Mesenchymal stem cell (in vitro differentiated cells and primary cell): ENCODE measurements around the gene BCL2L15.

Experiments used
- DNase-seq: peaks from one replicate; pipeline ENCODE4 v3.0.0-alpha.2; 2013
- H2AFZ ChIP-seq: one replicate; pipeline ENCODE4 v1.6.1; 2013; ENCODE audit warnings: low read depth, mild to moderate bottlenecking, control low read depth, inconsistent platforms, low read length, moderate library complexity
- H2AK5ac ChIP-seq: 2 replicates; pipeline ENCODE4 v1.6.1; 2013; ENCODE audit warnings: low read length, moderate library complexity, mild to moderate bottlenecking, inconsistent platforms; ENCODE audit not compliant: severe bottlenecking
- H2BK120ac ChIP-seq: one replicate; pipeline ENCODE4 v1.6.1; 2013; ENCODE audit warnings: low read depth, mild to moderate bottlenecking, inconsistent platforms, low read length, moderate library complexity
- H2BK12ac ChIP-seq, 2 experiments: one replicate each; pipeline ENCODE4 v1.6.1; 2013; ENCODE audit warnings: inconsistent platforms in 2 of 2, low read length in 2 of 2, mild to moderate bottlenecking in 2 of 2, moderate library complexity in 2 of 2, control low read depth in 1 of 2
- H2BK15ac ChIP-seq: one replicate; pipeline ENCODE4 v1.6.1; 2013; ENCODE audit warnings: mild to moderate bottlenecking, low read depth, inconsistent platforms; ENCODE audit not compliant: poor library complexity, severe bottlenecking
- H2BK5ac ChIP-seq: 2 replicates; pipeline ENCODE4 v1.6.1; 2013; ENCODE audit warnings: low read depth, mild to moderate bottlenecking, low read length, control low read depth, inconsistent platforms; ENCODE audit not compliant: poor library complexity, severe bottlenecking
- H3K14ac ChIP-seq, 2 experiments: one replicate each; pipeline ENCODE4 v1.6.1; 2013; ENCODE audit warnings: inconsistent platforms in 2 of 2, low read length in 2 of 2, control low read depth in 1 of 2, mild to moderate bottlenecking in 1 of 2, moderate library complexity in 1 of 2
- H3K18ac ChIP-seq, 2 experiments: one replicate each; pipeline ENCODE4 v1.6.1; 2013; ENCODE audit warnings: inconsistent platforms in 2 of 2, low read length in 2 of 2, control low read depth in 1 of 2, low read depth in 1 of 2, mild to moderate bottlenecking in 1 of 2
- H3K23ac ChIP-seq, 2 experiments: one replicate each; pipeline ENCODE4 v1.6.1; 2013; ENCODE audit warnings: inconsistent platforms in 2 of 2, low read length in 2 of 2, mild to moderate bottlenecking in 2 of 2, moderate library complexity in 2 of 2, control low read depth in 1 of 2
- H3K27ac ChIP-seq: 2 replicates; pipeline ENCODE4 v1.5.1; 2013; ENCODE audit warnings: mild to moderate bottlenecking, moderate library complexity, low read length, control low read depth, inconsistent platforms; ENCODE audit not compliant: poor library complexity, severe bottlenecking
- H3K27me3 ChIP-seq, 2 experiments: 2 replicates each; pipeline versions ENCODE4 v1.6.1 to v1.7.0; 2013; ENCODE audit warnings: low read length in 2 of 2, mild to moderate bottlenecking in 2 of 2, moderate library complexity in 2 of 2, control low read depth in 1 of 2, inconsistent platforms in 1 of 2; ENCODE audit not compliant: control insufficient read depth in 1 of 2, insufficient read depth in 1 of 2
- H3K36me3 ChIP-seq, 2 experiments: 2 replicates each; pipeline versions ENCODE4 v1.6.1 to v1.7.0; 2013; ENCODE audit warnings: low read length in 2 of 2, control low read depth in 1 of 2, inconsistent platforms in 1 of 2, low read depth in 1 of 2, mild to moderate bottlenecking in 1 of 2; ENCODE audit not compliant: insufficient read depth in 2 of 2, control insufficient read depth in 1 of 2
- H3K4ac ChIP-seq, 2 experiments: one replicate each; pipeline ENCODE4 v1.6.1; 2013; ENCODE audit warnings: inconsistent platforms in 2 of 2, low read length in 2 of 2, mild to moderate bottlenecking in 2 of 2, moderate library complexity in 2 of 2, control low read depth in 1 of 2, low read depth in 1 of 2
- H3K4me1 ChIP-seq: 2 replicates; pipeline ENCODE4 v1.6.1; 2013; ENCODE audit warnings: low read depth, low read length, control low read depth; ENCODE audit not compliant: control insufficient read depth, insufficient read depth
- H3K4me2 ChIP-seq: 2 replicates; pipeline ENCODE4 v1.6.1; 2013; ENCODE audit warnings: low read length, mild to moderate bottlenecking, inconsistent platforms; ENCODE audit not compliant: poor library complexity, severe bottlenecking
- H3K4me3 ChIP-seq, 2 experiments: 2 replicates each; pipeline versions ENCODE4 v1.5.1 to v1.7.0; 2013; ENCODE audit warnings: low read length in 2 of 2, mild to moderate bottlenecking in 2 of 2, control low read depth in 1 of 2, low read depth in 1 of 2; ENCODE audit not compliant: insufficient read depth in 1 of 2
- H3K79me1 ChIP-seq: replicated peaks from 2 replicates; pipeline ENCODE4 v1.6.1; 2013; ENCODE audit warnings: mild to moderate bottlenecking, control low read depth, low read length, inconsistent platforms; ENCODE audit not compliant: poor library complexity, severe bottlenecking
- H3K9ac ChIP-seq: 2 replicates; pipeline ENCODE4 v1.7.0; 2013; ENCODE audit warnings: mild to moderate bottlenecking, low read length, moderate library complexity
- H3K9me3 ChIP-seq: 2 replicates; pipeline ENCODE4 v1.7.0; 2013; ENCODE audit warnings: mild to moderate bottlenecking, low read length; ENCODE audit not compliant: control insufficient read depth
- H4K8ac ChIP-seq: one replicate; pipeline ENCODE4 v1.6.1; 2013; ENCODE audit warnings: inconsistent platforms, mild to moderate bottlenecking, low read length, moderate library complexity
- H4K91ac ChIP-seq: one replicate; pipeline ENCODE4 v1.6.1; 2013; ENCODE audit warnings: mild to moderate bottlenecking, low read length, inconsistent platforms
- WGBS: methylation state at CpG from one replicate; pipeline ENCODE4 v1.1.7; 2013; ENCODE audit warnings: mixed read lengths; 5-methylcytosine and 5-hydroxymethylcytosine counted together

BCL2L15 gene

GRCh38 chr1:113916974-113917373 is 29.6 kb upstream of the BCL2L15 start:
- DNase-seq, result no peak
- H3K4ac ChIP-seq, result no peak overlapping the region
- no peak overlapping the region for H3K9ac ChIP-seq
- no peak overlapping the region for H3K27ac ChIP-seq
- H2AK5ac ChIP-seq, result no peak overlapping the region
- H2BK12ac ChIP-seq, result no peak overlapping the region
- H3K79me1 ChIP-seq, result peaks cover 5% of the 10 kb centered on the region
- H3K18ac ChIP-seq, result no peak overlapping the region
- H3K4me1 ChIP-seq, result peaks cover 6% of the 10 kb centered on the region
- no peak overlapping the region for H4K8ac ChIP-seq
- H3K14ac ChIP-seq, result no peak overlapping the region
- no peaks in the 10 kb centered on the region for H3K9me3 ChIP-seq
- no peak overlapping the region for H2BK120ac ChIP-seq
- H4K91ac ChIP-seq, result no peak overlapping the region
- H3K27me3 ChIP-seq, result peaks cover 0 to under 1% of the 10 kb centered on the region in 2 experiments
- peaks cover 4 to 5% of the 10 kb centered on the region in 2 experiments for H3K36me3 ChIP-seq
- no peak overlapping the region for H3K4me2 ChIP-seq
- H3K23ac ChIP-seq, result no peak overlapping the region
- H2BK5ac ChIP-seq, result no peak overlapping the region
- WGBS, result 97% methylated on average over 5 of the region's 5 CpGs
- H2BK15ac ChIP-seq, result no peak overlapping the region
- no peak overlapping the region for H3K4me3 ChIP-seq
- H2AFZ ChIP-seq, result no peak overlapping the region

GRCh38 chr1:113913887-113914664 is 26.7 kb upstream of the BCL2L15 start:
- WGBS, result 98% methylated on average over 4 of the region's 5 CpGs
- no peak overlapping the region for H3K23ac ChIP-seq
- no peak overlapping the region for H3K9ac ChIP-seq
- no peak overlapping the region for H4K8ac ChIP-seq
- H3K18ac ChIP-seq, result no peak overlapping the region
- no peak overlapping the region for H2AFZ ChIP-seq
- H4K91ac ChIP-seq, result no peak overlapping the region
- peaks cover 13% of the 10 kb centered on the region for H3K79me1 ChIP-seq
- no peak overlapping the region for H2BK120ac ChIP-seq
- no peak for DNase-seq
- H2BK12ac ChIP-seq, result no peak overlapping the region
- no peak overlapping the region for H2BK5ac ChIP-seq
- peaks cover 15 to 28% of the 10 kb centered on the region in 2 experiments for H3K36me3 ChIP-seq
- no peaks in the 10 kb centered on the region for H3K27me3 ChIP-seq
- H3K4me1 ChIP-seq, result peaks cover 6% of the 10 kb centered on the region
- H2BK15ac ChIP-seq, result no peak overlapping the region
- H3K9me3 ChIP-seq, result no peaks in the 10 kb centered on the region
- H3K27ac ChIP-seq, result no peak overlapping the region
- H2AK5ac ChIP-seq, result peak overlapping the region; percentile 69
- no peak overlapping the region for H3K4me3 ChIP-seq
- H3K4me2 ChIP-seq, result no peak overlapping the region
- H3K4ac ChIP-seq, result no peak overlapping the region
- no peak overlapping the region for H3K14ac ChIP-seq

GRCh38 chr1:113913312-113913668 is 25.9 kb upstream of the BCL2L15 start:
- H2BK5ac ChIP-seq, result no peak overlapping the region
- H3K4me3 ChIP-seq, result no peak overlapping the region
- H2AK5ac ChIP-seq, result peak overlapping the region; percentile 47
- no peak overlapping the region for H2BK120ac ChIP-seq
- no peak for DNase-seq
- H3K4me2 ChIP-seq, result no peak overlapping the region
- H3K18ac ChIP-seq, result no peak overlapping the region
- H3K23ac ChIP-seq, result no peak overlapping the region
- H3K79me1 ChIP-seq, result peaks cover 13% of the 10 kb centered on the region
- H4K8ac ChIP-seq, result no peak overlapping the region
- H3K4me1 ChIP-seq, result peaks cover 6% of the 10 kb centered on the region
- no peak overlapping the region for H2BK12ac ChIP-seq
- H2AFZ ChIP-seq, result no peak overlapping the region
- H3K4ac ChIP-seq, result no peak overlapping the region
- H2BK15ac ChIP-seq, result no peak overlapping the region
- peaks cover 19 to 36% of the 10 kb centered on the region in 2 experiments for H3K36me3 ChIP-seq
- no peak overlapping the region for H4K91ac ChIP-seq
- no peak overlapping the region for H3K9ac ChIP-seq
- WGBS, result 87% methylated on average over 2 of the region's 3 CpGs
- no peak overlapping the region for H3K14ac ChIP-seq
- H3K9me3 ChIP-seq, result no peaks in the 10 kb centered on the region
- H3K27me3 ChIP-seq, result no peaks in the 10 kb centered on the region
- H3K27ac ChIP-seq, result peak overlapping the region; percentile 35

- Histone ChIP-seq H3K27ac (peak overlapping the region; percentile 75), H3K4ac (no peak overlapping the region), H3K79me1 (peaks cover 16% of the 10 kb centered on the region), H3K27me3 (no peaks in the 10 kb centered on the region), H4K91ac (no peak overlapping the region), H3K36me3 (peaks cover 22 to 41% of the 10 kb centered on the region in 2 experiments), H3K23ac (no peak overlapping the region), H2BK120ac (no peak overlapping the region), H2AK5ac (no peak overlapping the region), H3K14ac (no peak overlapping the region), H3K9ac (no peak overlapping the region), H3K9me3 (no peaks in the 10 kb centered on the region), H3K18ac (no peak overlapping the region), H4K8ac (no peak overlapping the region), H2BK5ac (peak overlapping the region; percentile 86), H3K4me2 (no peak overlapping the region), H2BK15ac (peak overlapping the region; percentile 40), H3K4me1 (peaks cover 6% of the 10 kb centered on the region), H3K4me3 (no peak overlapping the region), H2AFZ (no peak overlapping the region), H2BK12ac (no peak overlapping the region)
- 85% methylated on average over 6 of the region's 6 CpGs for WGBS
- DNase-seq, result peak; percentile 59
These were observed 25.4 kb upstream of the BCL2L15 start for GRCh38 chr1:113912594-113913311.
